GM19025 (cell line): ENCODE results near the gene SLC8A1.

ENCODE experiments used
- ATAC-seq: cut with Tn5 transposase; IDR thresholded peaks from one replicate; pipeline ENCODE4 v1.9.1; 2021; ENCODE audit warnings: mild to moderate bottlenecking, low read depth, moderate library complexity; ENCODE audit not compliant: unreplicated experiment

The SLC8A1 gene

DNA sequence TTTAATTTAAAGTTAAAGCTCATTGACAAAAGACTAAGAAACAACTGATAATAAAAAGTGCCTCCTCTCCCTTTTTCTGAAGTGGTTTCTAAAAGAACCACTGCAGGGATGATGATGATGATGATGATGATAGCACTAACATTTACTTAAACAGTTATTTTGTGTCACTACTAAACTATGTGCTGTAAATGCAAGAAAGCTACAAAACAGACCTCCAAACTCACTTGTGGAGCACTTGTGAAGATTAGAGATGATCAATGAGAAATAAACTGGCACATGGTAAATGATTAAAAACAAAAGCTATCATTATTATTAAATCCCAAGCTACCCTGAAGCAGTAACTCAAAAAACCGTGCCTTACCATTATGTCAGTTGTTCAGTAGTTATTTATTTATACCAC is 88.7 kb downstream of the SLC8A1 start:
- no peak for ATAC-seq

DNA sequence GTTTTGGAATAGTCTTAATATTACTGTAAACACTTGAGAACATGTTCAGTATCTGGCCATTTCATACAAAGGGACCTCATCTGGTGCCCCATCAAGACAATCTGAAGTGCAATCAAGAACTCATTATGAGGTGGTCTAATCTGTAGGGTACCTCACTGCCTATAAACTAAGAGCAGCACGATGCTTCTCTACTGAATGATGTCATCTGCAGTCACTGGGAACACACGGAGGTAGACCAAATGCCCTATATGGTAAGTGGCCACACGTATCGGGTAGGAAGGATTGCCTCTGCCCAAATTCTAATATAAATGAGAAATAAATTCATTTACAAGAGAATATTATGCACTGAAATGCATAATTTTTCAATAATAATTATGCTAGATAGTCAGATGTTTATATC is 90.4 kb downstream of the SLC8A1 start:
- no peak for ATAC-seq

DNA sequence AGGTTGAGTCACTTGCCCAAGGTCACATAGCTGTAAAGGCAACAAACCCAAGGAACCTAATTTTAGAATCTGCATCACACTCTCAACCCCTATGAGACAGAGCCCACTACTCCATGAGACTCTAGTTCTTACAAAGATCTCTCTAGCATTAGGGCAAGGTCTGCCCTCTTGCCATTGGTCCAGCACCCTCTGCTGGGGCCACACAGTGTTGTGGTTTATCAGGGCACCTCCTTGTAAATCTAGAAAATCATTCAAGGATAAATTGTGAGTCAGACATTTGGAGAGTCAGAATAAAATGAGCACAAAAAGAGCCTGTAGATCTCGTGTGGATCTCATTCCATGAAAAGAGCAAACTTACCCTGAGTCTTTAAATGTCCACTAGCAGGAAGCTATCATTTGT is 91.2 kb downstream of the SLC8A1 start:
- ATAC-seq, result no peak

DNA sequence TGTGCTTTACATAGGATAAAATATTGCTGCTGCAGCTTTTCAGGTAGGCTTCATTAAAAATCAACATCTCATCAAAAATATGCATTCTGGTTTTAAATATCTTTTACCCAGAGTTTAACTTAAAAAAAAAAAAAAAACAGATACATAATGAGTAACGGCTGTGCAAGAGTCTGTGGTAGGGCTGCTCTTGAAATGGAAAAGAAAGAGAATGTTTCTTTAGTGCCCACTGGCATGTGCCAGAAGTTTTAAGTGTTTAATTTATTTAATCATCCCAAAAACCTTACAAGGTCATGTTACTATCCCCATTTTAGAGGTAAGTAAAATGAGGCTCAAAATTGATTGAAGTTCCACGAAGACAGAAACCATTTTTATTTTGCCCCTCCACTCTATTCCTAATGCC is 92.1 kb downstream of the SLC8A1 start:
- ATAC-seq, result no peak

DNA sequence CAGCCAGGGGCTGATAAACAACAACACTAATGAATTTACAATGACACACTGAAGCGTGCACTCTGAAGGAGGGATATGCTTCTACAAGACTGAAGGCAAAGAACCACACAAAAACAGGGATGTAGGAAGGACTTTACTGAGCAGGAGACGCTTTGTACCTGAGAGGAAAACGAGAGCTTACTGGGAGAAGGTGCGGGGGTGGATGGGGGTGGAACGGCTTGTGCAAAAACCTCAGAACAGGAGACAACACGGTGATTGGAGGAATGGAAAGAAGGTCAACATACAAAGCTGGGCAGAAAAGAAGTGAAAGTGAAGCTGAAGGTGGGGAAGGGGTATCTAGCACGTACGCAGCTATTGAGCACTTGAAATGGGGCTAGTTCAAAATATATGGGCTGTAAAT is 93.1 kb downstream of the SLC8A1 start:
- no peak for ATAC-seq

DNA sequence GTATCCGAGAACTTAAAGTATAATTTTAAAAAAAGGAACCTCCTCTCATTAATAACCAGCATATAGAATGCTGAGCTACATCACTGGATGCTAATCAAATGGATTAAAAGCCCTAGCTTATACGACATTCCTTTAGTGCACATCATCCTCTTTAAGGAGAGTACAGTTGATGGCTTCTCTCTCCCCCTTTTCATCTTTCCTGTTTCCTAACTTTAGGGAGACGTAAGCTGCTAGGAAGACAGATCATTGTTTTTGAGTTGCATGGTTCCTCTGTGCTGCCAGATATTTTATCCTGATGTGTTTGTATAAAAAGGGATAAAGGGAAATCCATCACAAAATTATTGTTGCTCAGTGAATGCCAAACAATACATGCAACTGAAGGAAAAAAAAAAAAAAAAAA is 94.2 kb downstream of the SLC8A1 start:
- no peak for ATAC-seq

DNA sequence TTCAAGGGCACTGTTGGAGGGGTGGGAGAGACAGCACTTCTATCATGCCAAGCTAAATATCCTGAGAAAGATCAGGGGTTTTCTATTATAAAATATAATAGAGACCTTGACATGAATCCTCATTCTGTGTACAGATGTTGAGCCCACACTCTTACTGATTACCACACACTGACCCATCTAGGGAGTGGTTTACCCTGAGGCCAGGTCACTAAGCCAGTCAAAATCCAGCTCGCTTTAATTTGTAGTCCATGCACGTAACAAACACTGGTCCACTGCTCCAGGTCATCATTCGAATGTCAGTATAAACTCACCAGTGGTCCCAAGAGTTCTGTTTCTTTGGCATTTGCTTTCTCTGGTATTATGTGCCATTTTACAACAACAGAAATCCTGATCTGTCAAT is 96.4 kb downstream of the SLC8A1 start:
- no peak for ATAC-seq

DNA sequence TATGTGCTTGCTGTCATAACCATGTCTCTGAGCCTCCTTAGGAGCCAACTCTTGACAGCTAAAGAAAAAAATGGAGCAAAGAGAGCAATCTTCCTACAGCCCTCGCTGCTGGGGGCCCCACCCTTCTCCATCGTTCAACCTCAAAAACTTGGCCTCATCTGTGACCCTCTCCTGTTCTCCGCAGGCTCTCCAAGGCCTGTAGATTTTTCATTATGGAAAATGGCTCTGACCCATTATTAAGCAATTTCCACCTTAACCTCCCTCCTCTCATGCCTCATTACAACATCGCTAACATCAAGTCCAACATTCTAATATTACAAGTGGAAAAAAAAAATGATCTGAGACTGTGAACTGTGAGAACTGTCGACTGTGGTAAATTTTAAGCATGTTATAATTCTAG is 98.7 kb downstream of the SLC8A1 start:
- no peak for ATAC-seq

DNA sequence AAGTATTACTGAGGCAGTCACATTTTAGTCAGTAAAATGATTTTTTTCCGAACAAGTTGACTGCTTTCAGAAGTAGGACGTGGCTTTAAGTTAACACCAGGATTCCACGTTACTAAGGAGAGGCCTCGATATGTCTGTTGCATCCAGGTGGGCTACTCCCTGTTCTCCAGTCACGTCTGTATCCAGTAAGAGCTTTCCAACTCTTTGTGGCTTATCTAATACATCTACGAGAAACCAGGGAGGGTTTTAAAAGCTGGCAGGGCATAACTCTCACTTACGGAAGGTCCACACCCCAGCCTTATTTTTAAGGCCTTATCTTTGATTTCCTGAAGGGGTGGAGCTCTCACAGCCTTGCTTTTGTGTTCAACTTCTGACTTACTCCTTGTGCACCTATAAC is 99.2 kb downstream of the SLC8A1 start:
- ATAC-seq, result no peak

DNA sequence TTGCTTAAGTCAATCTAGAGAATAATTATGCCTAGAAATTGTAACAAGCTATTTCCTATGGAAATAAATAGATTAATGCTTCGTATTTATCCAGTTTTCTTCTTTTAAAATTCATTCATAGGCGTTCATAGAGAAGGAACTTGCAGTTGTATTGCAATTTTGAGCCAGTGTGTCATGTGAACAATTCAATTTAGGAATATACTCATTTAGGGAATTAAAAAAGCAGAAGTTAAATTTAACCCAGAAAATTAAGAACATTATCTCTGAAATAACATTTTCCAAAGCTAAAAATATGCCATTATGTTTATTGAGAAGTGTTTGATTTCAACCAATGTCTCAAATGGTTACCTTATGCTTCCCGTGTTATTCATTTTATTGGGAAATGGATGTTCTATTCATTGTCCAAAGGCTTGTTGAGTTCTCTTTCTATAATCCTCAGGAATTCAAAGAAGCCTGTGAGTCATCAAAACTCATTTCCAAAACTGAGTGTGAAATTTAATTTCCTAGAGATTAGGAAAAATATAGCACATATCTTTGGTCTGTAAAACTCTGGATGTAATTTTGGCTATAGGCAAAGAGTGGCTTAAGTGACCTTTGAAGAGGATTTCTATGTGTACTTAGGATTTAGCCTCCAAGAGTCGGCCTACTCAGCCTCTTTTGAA is 99.7 kb downstream of the SLC8A1 start:
- ATAC-seq, result no peak

DNA sequence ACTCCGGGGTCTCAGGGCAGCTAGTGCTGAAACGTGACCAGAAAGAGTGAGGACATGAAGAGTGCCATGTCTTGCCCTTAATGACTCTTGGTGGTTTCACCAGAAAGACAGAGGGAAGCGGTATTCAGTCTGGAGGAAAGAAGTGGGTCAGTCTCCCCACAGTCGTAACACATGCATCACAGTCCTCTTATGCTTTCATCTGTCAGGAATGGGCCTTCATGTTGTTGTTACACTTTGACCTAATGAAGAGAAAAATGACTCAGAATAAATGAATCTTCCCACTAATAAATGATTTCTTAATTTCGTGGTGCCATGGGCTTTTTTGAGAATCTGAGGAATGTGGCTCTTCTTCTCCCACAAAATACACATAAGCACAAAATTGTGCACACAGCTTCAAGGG is 103.2 kb downstream of the SLC8A1 start:
- ATAC-seq, result no peak

DNA sequence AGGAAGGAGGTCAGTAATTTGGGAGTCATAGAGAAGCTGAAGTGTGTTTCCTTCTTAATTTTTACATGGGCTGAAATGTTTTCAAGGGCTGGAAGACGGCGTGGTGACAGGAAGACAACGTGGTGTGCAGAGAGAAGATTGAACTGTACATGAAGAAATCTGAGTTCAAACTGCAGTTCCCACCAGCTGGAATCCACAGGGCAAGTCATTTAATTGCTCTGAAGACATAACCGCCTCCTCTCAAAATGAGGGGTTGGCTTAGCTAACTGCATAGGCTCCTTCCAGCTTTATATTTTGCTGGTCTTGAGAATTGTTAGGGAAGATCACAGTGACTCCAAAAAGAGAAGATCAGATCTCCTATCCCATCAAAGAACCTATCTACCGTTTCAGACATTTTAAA is 103.9 kb downstream of the SLC8A1 start:
- no peak for ATAC-seq

DNA sequence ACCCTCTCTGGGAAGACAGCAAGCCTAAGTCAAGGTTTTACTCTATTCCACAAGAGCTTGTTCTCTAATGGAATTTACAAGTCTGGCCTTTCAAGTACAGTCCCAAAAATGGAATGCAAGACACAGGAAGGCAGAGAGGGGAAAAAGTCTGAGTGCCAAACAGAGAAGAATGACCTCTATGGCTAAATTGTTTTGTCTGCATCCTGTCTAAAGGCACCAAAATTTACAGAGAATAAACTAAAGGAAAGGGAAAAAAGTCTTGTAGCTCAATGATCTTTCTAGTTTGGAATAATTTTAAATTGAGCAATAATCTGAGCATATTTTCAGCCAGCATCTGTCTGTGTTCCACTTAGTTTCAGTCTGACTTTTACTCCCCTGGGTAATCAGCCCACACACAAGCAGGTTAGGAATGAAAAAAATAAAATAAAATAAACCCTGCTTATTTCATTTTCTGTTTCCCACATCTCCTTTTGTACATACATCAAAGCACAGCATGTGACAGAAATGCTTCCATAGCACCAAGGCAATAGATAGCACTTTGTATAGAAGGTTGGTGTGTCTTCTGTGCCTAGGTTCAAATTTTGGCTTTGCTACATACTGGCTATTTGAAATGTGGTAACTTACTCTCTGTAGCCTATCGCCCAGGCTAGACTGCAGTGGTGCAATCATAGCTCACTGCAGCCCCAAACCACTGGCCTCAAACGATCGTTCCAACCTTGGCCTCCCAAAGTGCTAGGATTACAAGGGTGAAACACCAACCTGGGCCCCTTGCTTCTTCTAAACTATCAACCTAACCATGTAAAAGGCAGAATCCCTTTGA is 105.1 kb downstream of the SLC8A1 start:
- ATAC-seq, result peak; percentile 70

DNA sequence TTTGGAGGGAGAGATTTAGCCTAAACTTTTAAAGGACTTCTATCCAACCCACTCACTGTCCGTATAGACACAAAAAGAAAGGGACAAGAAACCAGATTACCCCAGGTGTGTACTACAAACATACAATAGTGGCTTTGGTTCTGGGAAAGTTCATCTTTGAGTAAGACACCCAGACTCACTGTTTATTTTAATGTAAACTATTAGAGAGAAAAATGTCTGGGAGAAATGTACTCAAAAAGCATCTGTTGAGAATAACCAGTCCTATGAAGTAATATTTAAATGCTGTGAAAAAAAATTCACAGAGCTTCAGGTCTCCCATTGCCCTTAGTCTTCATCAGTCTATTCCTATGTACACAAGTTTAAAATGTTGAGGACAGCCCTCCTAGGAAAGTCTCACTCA is 107.5 kb downstream of the SLC8A1 start:
- no peak for ATAC-seq

DNA sequence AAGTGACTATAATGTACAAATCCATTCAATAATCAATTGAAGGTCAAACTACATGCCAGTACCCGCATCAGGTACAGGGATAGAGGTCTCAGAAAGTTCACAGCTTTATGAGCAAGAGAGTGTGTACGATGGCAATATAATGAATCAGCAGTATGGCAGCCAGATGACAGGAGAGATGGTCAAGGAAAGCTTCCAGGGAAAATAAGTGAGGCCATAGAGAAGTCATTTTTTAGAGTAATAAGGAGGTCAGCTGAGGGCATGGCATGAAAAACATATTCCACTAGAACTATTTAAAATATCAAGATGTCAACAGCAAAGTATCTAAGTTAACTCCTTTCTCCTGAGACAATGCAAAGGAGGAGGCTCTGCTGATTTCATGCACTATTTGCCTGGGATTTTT is 108.0 kb downstream of the SLC8A1 start:
- no peak for ATAC-seq

DNA sequence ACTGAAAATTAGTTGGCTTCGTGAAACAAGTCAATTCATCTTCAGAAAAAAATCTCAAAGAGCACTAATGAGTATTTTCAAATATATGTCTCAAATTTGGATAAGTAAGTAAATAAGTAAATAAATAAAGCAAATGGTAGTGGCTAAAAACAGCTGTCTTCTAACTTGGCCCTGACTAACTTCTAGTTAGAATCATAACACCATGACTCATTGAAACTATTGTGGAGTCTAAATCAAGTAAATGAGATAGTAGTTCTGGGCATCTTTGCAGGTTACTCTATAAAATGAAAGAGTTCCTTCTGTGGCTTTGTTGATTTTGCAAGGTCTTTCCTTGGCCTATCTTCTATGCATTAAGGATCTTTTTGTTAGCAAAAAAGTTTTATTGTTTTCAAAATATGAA is 110.7 kb downstream of the SLC8A1 start:
- ATAC-seq, result no peak

DNA sequence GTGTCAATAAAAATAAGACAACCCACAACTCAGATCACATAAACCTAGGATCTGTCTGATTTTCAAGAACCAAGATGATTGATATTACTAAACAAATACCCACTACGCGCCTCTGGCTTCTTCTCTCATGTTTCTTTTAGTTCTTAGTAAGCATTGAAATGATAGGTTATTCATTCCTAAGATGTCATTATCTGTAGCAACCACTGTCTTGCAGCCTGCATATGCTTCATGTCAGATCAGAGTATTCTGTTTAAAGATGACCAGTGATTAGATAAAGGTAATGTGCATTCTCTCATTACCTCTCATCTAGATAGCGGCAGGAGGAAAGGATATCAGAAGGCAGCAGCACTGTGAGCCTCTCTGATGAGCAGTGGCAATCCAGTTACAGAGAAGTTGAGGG is 112.9 kb downstream of the SLC8A1 start:
- no peak for ATAC-seq

DNA sequence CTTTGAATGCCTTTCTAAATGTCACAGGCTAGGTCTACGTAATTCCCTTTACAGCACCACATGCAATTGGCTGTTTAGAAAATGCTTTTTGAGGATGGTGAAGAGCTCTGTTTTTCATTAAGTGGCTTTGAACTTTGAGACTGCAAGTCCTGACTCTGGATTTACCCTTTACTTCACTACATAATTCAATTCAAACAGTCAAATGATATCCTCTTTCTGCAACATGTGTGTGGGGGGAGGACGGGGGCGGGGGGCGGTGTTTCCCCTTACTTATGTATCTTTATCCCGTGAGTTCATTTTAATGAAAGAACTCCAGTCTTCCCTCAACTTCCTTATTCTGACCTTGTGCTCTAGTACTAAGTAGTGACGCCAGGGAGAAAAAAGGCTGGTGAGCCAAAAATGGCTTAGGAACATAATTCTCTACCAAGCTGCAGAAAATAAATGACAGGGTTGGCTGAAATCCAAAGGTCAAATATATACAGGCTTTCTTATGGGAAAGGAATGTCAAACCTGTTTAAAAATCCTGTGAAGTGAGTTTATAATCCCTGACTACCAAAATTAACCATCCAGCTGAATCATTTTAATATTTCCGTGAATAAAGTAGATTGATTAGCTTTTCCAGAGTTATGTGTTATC is 119.6 kb downstream of the SLC8A1 start:
- ATAC-seq, result no peak

DNA sequence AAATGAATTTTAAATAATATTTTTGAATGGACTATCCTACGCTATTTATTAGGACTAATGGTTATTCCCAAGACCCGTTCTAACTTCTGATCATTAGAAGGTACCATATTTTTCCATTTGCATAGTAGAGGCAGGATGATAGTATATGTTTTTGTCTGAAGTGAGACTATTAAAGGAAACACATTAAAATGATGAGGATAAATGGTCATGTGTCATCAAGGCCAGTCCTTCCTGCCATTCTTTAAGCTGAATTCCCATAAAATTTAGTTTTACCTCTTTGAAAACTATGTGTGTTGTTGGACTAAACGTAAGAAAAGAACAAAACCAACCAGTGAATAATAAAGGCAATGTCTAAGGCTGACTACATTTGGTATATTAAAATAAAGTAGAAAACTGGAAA is 121.8 kb downstream of the SLC8A1 start:
- ATAC-seq, result no peak

DNA sequence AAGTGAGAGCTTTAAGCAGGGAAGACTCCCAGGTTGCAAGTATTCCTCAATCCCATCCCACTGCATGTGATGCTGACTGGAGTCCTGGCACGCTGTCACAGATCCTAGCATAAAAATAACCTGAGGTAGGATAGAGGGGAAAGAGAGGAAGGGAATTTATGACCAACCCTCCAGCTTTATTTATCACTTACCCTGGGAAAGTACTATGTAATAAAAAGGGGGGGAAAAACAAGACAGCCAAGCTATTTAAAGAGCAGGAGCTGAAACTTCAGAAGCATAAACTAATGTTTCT is 122.2 kb downstream of the SLC8A1 start:
- ATAC-seq, result no peak

DNA sequence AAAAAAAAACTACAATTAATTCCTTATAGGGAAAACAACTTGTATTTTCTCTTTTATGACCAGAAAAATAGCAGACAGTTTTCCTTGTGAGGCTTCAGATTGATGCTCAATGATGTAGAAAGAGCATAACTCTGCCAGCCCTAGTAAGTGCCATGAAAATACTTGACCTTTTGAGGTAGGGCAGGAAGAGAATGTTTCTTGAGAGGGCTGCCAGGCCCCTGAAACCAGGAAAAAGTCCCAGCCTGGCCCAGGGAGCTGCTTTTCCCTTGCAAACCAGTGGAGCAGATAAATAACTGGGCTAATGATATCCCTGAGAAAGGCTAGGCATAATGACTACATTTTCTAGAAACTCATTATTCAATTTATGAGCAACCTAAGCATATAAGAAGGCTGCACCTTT is 126.8 kb downstream of the SLC8A1 start:
- ATAC-seq, result no peak

DNA sequence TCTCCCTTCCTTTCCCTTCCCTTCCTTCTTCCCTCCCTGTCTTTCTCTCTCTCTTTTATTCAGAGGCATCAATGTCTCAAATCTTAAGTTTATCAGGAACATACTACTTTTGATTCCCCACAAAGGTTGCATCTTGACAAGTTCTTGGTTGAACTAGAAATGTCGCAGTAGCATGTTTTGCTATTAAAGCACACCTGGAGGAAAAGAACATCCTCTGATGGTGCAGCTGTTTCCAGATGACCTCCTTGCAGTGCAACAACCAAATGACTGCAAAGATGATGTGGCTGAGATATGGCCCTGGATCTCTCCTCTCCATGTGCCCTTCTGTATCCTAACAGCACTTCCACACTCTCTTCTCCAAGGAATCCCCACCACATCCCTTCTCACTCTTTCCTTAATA is 127.2 kb downstream of the SLC8A1 start:
- ATAC-seq, result no peak
